ENCODE data around the gene HTRA1.
A peak's percentile ranks its signal among the peaks of the same experiment; 100 is the strongest.

Gene HTRA1

GRCh38 chr10:122461367-122461728, at the start of gene HTRA1:
HTRA1 (plus strand) TSS chr10:122461553; CDS start chr10:122461653, 100 bp downstream.
- no peak for DNase-seq

GRCh38 chr10:122413327-122413726, 48.0 kb upstream of the HTRA1 start:
- no peak for DNase-seq

- no peak for DNase-seq
These were observed 43.7 kb upstream of the HTRA1 start for GRCh38 chr10:122417667-122418066.

GRCh38 chr10:122419016-122419415, 42.3 kb upstream of the HTRA1 start:
- DNase-seq = no peak

- no peak for DNase-seq
These were observed 41.3 kb upstream of the HTRA1 start for GRCh38 chr10:122419876-122420623.

- no peak for DNase-seq
These were observed 40.7 kb upstream of the HTRA1 start for GRCh38 chr10:122420624-122421007.

- DNase-seq = no peak
These were observed 40.2 kb upstream of the HTRA1 start for GRCh38 chr10:122421054-122421625.

GRCh38 chr10:122421742-122422141, 39.6 kb upstream of the HTRA1 start:
- no peak for DNase-seq

- no peak for DNase-seq
These were observed 38.9 kb upstream of the HTRA1 start for GRCh38 chr10:122422266-122422989.

GRCh38 chr10:122424059-122424458, 37.3 kb upstream of the HTRA1 start:
- DNase-seq = no peak

GRCh38 chr10:122426829-122427228, 34.5 kb upstream of the HTRA1 start:
- no peak for DNase-seq

GRCh38 chr10:122427280-122427679, 34.1 kb upstream of the HTRA1 start:
- no peak for DNase-seq

GRCh38 chr10:122435212-122435827, 26.0 kb upstream of the HTRA1 start:
- DNase-seq = peak; percentile 28

- no peak for DNase-seq
These were observed 19.4 kb upstream of the HTRA1 start for GRCh38 chr10:122441961-122442360.

GRCh38 chr10:122445469-122445868, 15.9 kb upstream of the HTRA1 start:
- DNase-seq = no peak

GRCh38 chr10:122445904-122446303, 15.4 kb upstream of the HTRA1 start:
- no peak for DNase-seq

- DNase-seq = no peak
These were observed 14.5 kb upstream of the HTRA1 start for GRCh38 chr10:122446668-122447423.

- DNase-seq = no peak
These were observed 12.8 kb upstream of the HTRA1 start for GRCh38 chr10:122448600-122448999.

GRCh38 chr10:122449153-122449552, 12.2 kb upstream of the HTRA1 start:
- DNase-seq = no peak

- DNase-seq = no peak
These were observed 10.9 kb upstream of the HTRA1 start for GRCh38 chr10:122450353-122450990.

GRCh38 chr10:122454071-122454470, 7.3 kb upstream of the HTRA1 start:
- DNase-seq = no peak

GRCh38 chr10:122454603-122455080, 6.7 kb upstream of the HTRA1 start, which contains the start of gene ARMS2:
ARMS2 (plus strand) TSS chr10:122454653; CDS start chr10:122454728, 75 bp downstream.
- DNase-seq = no peak

All from NCI-H1092 treated with DMSO at 0.1 percent for 48 hours (cell line).